Measurements from ENCODE around the gene DAB2. TPM values are rescaled to one million over a fixed set of nuclear protein-coding genes. Genes with fewer than 3 reads are reported as not detected.

Gene DAB2
- total RNA-seq, 1 experiment from 2014 or later: not detected

DNA sequence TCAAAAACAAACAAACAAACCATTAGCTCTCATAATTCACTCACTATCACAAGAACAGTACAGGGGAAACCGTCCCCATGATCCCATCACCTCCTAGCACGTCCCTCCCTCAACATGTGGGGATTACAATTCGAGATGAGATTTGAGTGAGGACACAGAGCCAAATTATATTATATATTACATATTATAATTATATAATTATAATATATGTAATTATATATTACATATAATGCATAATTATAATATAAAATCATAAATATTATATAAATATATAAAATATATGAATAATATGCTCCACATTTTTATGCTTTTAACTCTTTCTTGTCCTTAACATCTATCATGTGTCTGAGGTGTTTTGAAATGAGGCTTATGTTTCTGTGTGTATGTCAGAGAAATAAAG, 57.1 kb downstream of the DAB2 start:
- no peak for DNase-seq
- H3K4me2 ChIP-seq (ENCODE audit: low read depth, low read length, poor library complexity, severe bottlenecking): no peak overlapping the region
- H3K9me3 ChIP-seq (ENCODE audit: low read length): no peaks in the 10 kb centered on the region
- no peak overlapping the region for H3K9ac ChIP-seq (ENCODE audit: low read length)
- no peak overlapping the region for H2AFZ ChIP-seq (ENCODE audit: low read length)
- H3K36me3 ChIP-seq (ENCODE audit: insufficient read depth, low read length): no peaks in the 10 kb centered on the region
- H3K27me3 ChIP-seq (ENCODE audit: low read length): no peaks in the 10 kb centered on the region
- no peaks in the 10 kb centered on the region for H3K9me2 ChIP-seq (replicated peaks; ENCODE audit: insufficient read depth, low read length)
- H3K4me3 ChIP-seq (ENCODE audit: low read length): no peak overlapping the region
- no peaks in the 10 kb centered on the region for H4K20me1 ChIP-seq (ENCODE audit: insufficient read depth, low read depth, low read length)
- no peaks in the 10 kb centered on the region for H3K79me2 ChIP-seq (ENCODE audit: low read length)
- no peaks in the 10 kb centered on the region for H3K4me1 ChIP-seq (ENCODE audit: low read length)
- no peak overlapping the region for H3K27ac ChIP-seq (ENCODE audit: low read length)

- Histone ChIP-seq H4K20me1 (ENCODE audit: insufficient read depth, low read depth, low read length) (no peaks in the 10 kb centered on the region), H3K4me3 (ENCODE audit: low read length) (no peak within 1 kb of the TSS), H3K27ac (ENCODE audit: low read length) (no peak within 1 kb of the TSS), H2AFZ (ENCODE audit: low read length) (no peak within 1 kb of the TSS), H3K9ac (ENCODE audit: low read length) (no peak within 1 kb of the TSS), H3K4me2 (ENCODE audit: low read depth, low read length, poor library complexity, severe bottlenecking) (no peak within 1 kb of the TSS), H3K4me1 (ENCODE audit: low read length) (no peaks in the 10 kb centered on the region), H3K36me3 (ENCODE audit: insufficient read depth, low read length) (no peaks in the 10 kb centered on the region), H3K27me3 (ENCODE audit: low read length) (no peaks in the 10 kb centered on the region), H3K9me2 (replicated peaks; ENCODE audit: insufficient read depth, low read length) (no peaks in the 10 kb centered on the region), H3K9me3 (ENCODE audit: low read length) (no peaks in the 10 kb centered on the region), H3K79me2 (ENCODE audit: low read length) (no peaks in the 10 kb centered on the region)
- DNase-seq: no peak
Observed at GRCh38 chr5:39364367-39364766, 60.4 kb downstream of the DAB2 start, which contains the start of gene C9. Gene C9 (minus strand): TSS chr5:39364495. CDS start chr5:39364464, 31 bp downstream.

GRCh38 chr5:39363217-39363616, 61.6 kb downstream of the DAB2 start:
- Histone ChIP-seq H3K36me3 (ENCODE audit: insufficient read depth, low read length) (no peaks in the 10 kb centered on the region), H3K9ac (ENCODE audit: low read length) (no peak overlapping the region), H3K9me3 (ENCODE audit: low read length) (no peaks in the 10 kb centered on the region), H3K4me1 (ENCODE audit: low read length) (no peaks in the 10 kb centered on the region), H4K20me1 (ENCODE audit: insufficient read depth, low read depth, low read length) (no peaks in the 10 kb centered on the region), H3K27ac (ENCODE audit: low read length) (no peak overlapping the region), H3K9me2 (replicated peaks; ENCODE audit: insufficient read depth, low read length) (no peaks in the 10 kb centered on the region), H3K27me3 (ENCODE audit: low read length) (no peaks in the 10 kb centered on the region), H3K4me3 (ENCODE audit: low read length) (no peak overlapping the region), H3K4me2 (ENCODE audit: low read depth, low read length, poor library complexity, severe bottlenecking) (no peak overlapping the region), H3K79me2 (ENCODE audit: low read length) (no peaks in the 10 kb centered on the region), H2AFZ (ENCODE audit: low read length) (no peak overlapping the region)
- DNase-seq: no peak

- Histone ChIP-seq H3K79me2 (ENCODE audit: low read length) (no peaks in the 10 kb centered on the region), H3K4me3 (ENCODE audit: low read length) (no peak overlapping the region), H2AFZ (ENCODE audit: low read length) (no peak overlapping the region), H3K4me1 (ENCODE audit: low read length) (no peaks in the 10 kb centered on the region), H3K9ac (ENCODE audit: low read length) (no peak overlapping the region), H3K36me3 (ENCODE audit: insufficient read depth, low read length) (no peaks in the 10 kb centered on the region), H3K4me2 (ENCODE audit: low read depth, low read length, poor library complexity, severe bottlenecking) (no peak overlapping the region), H3K27me3 (ENCODE audit: low read length) (no peaks in the 10 kb centered on the region), H3K9me2 (replicated peaks; ENCODE audit: insufficient read depth, low read length) (no peaks in the 10 kb centered on the region), H3K9me3 (ENCODE audit: low read length) (no peaks in the 10 kb centered on the region), H4K20me1 (ENCODE audit: insufficient read depth, low read depth, low read length) (no peaks in the 10 kb centered on the region), H3K27ac (ENCODE audit: low read length) (no peak overlapping the region)
- no peak for DNase-seq
Observed at GRCh38 chr5:39362646-39363045, 62.1 kb downstream of the DAB2 start.

- Histone ChIP-seq H3K4me3 (ENCODE audit: low read length) (no peak overlapping the region), H3K4me1 (ENCODE audit: low read length) (no peaks in the 10 kb centered on the region), H3K9me3 (ENCODE audit: low read length) (no peaks in the 10 kb centered on the region), H4K20me1 (ENCODE audit: insufficient read depth, low read depth, low read length) (no peaks in the 10 kb centered on the region), H3K4me2 (ENCODE audit: low read depth, low read length, poor library complexity, severe bottlenecking) (no peak overlapping the region), H3K9me2 (replicated peaks; ENCODE audit: insufficient read depth, low read length) (no peaks in the 10 kb centered on the region), H3K79me2 (ENCODE audit: low read length) (no peaks in the 10 kb centered on the region), H3K27ac (ENCODE audit: low read length) (no peak overlapping the region), H3K9ac (ENCODE audit: low read length) (no peak overlapping the region), H3K27me3 (ENCODE audit: low read length) (no peaks in the 10 kb centered on the region), H2AFZ (ENCODE audit: low read length) (no peak overlapping the region), H3K36me3 (ENCODE audit: insufficient read depth, low read length) (no peaks in the 10 kb centered on the region)
- no peak for DNase-seq
Observed at GRCh38 chr5:39361306-39361705, 63.5 kb downstream of the DAB2 start.

- Histone ChIP-seq H3K9me2 (replicated peaks; ENCODE audit: insufficient read depth, low read length) (no peaks in the 10 kb centered on the region), H2AFZ (ENCODE audit: low read length) (no peak overlapping the region), H3K79me2 (ENCODE audit: low read length) (no peaks in the 10 kb centered on the region), H3K4me1 (ENCODE audit: low read length) (no peaks in the 10 kb centered on the region), H4K20me1 (ENCODE audit: insufficient read depth, low read depth, low read length) (no peaks in the 10 kb centered on the region), H3K9ac (ENCODE audit: low read length) (no peak overlapping the region), H3K4me3 (ENCODE audit: low read length) (no peak overlapping the region), H3K9me3 (ENCODE audit: low read length) (no peaks in the 10 kb centered on the region), H3K36me3 (ENCODE audit: insufficient read depth, low read length) (no peaks in the 10 kb centered on the region), H3K27ac (ENCODE audit: low read length) (no peak overlapping the region), H3K4me2 (ENCODE audit: low read depth, low read length, poor library complexity, severe bottlenecking) (no peak overlapping the region), H3K27me3 (ENCODE audit: low read length) (no peaks in the 10 kb centered on the region)
- DNase-seq: no peak
Observed at GRCh38 chr5:39360471-39361111, 64.2 kb downstream of the DAB2 start.

DNA sequence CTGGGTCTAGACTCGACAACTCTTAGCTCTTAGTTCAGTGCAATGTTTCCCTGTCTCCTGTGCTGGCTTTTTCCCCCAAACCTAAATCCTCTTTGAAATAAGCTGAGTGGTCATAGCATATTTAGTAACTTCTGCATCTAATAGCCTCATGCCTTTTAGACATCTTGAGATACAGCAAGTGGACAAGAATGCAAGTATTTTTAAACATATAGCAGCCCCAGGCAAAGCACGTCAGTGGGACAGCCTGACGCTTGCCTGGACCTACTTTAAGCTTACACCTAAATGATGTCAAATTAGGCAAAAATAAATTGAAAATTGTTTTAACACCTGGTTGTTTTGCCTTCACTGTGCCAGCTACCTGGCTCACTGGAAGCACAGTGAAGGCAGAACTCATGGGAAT, 68.5 kb downstream of the DAB2 start:
- Histone ChIP-seq H3K79me2 (ENCODE audit: low read length) (no peaks in the 10 kb centered on the region), H2AFZ (ENCODE audit: low read length) (no peak overlapping the region), H3K27me3 (ENCODE audit: low read length) (no peaks in the 10 kb centered on the region), H3K27ac (ENCODE audit: low read length) (no peak overlapping the region), H3K4me1 (ENCODE audit: low read length) (no peaks in the 10 kb centered on the region), H4K20me1 (ENCODE audit: insufficient read depth, low read depth, low read length) (no peaks in the 10 kb centered on the region), H3K9me2 (replicated peaks; ENCODE audit: insufficient read depth, low read length) (no peaks in the 10 kb centered on the region), H3K4me3 (ENCODE audit: low read length) (no peak overlapping the region), H3K9ac (ENCODE audit: low read length) (no peak overlapping the region), H3K9me3 (ENCODE audit: low read length) (no peaks in the 10 kb centered on the region), H3K4me2 (ENCODE audit: low read depth, low read length, poor library complexity, severe bottlenecking) (no peak overlapping the region), H3K36me3 (ENCODE audit: insufficient read depth, low read length) (no peaks in the 10 kb centered on the region)
- DNase-seq: no peak

DNA sequence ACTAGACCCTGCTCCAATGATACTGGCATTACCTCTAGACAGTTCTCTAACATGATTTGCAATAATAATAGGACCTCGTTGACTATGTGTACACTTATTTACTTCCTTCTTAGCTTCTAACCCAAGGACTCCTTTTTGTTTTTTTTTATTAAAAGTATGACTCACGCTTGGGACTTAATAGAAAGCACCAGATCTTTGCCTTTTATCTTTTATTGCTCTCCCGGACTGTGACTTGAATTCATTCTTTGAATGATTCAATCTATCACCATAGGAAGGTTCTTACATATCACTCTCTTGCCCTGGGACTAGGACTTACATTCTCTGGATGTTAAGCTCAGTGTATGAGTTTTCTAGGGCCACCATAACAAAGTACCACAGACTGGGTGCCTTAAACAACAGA, 69.5 kb downstream of the DAB2 start:
- Histone ChIP-seq H3K4me2 (ENCODE audit: low read depth, low read length, poor library complexity, severe bottlenecking) (no peak overlapping the region), H3K27me3 (ENCODE audit: low read length) (no peaks in the 10 kb centered on the region), H3K9me3 (ENCODE audit: low read length) (no peaks in the 10 kb centered on the region), H3K4me1 (ENCODE audit: low read length) (no peaks in the 10 kb centered on the region), H3K36me3 (ENCODE audit: insufficient read depth, low read length) (no peaks in the 10 kb centered on the region), H3K9ac (ENCODE audit: low read length) (no peak overlapping the region), H3K4me3 (ENCODE audit: low read length) (no peak overlapping the region), H3K9me2 (replicated peaks; ENCODE audit: insufficient read depth, low read length) (no peaks in the 10 kb centered on the region), H3K27ac (ENCODE audit: low read length) (no peak overlapping the region), H4K20me1 (ENCODE audit: insufficient read depth, low read depth, low read length) (no peaks in the 10 kb centered on the region), H2AFZ (ENCODE audit: low read length) (no peak overlapping the region), H3K79me2 (ENCODE audit: low read length) (no peaks in the 10 kb centered on the region)
- DNase-seq: no peak

Data from Karpas-422 (cell line).